GM21723 (cell line): ENCODE measurements around the gene MTM1.
A peak's percentile ranks its signal among the peaks of the same experiment; 100 is the strongest.

ENCODE experiments used
- ATAC-seq: cut with Tn5 transposase; IDR thresholded peaks from one replicate; pipeline ENCODE4 v1.9.1; 2021; ENCODE audit warnings: mild to moderate bottlenecking, moderate library complexity; ENCODE audit not compliant: unreplicated experiment

MTM1 gene

DNA sequence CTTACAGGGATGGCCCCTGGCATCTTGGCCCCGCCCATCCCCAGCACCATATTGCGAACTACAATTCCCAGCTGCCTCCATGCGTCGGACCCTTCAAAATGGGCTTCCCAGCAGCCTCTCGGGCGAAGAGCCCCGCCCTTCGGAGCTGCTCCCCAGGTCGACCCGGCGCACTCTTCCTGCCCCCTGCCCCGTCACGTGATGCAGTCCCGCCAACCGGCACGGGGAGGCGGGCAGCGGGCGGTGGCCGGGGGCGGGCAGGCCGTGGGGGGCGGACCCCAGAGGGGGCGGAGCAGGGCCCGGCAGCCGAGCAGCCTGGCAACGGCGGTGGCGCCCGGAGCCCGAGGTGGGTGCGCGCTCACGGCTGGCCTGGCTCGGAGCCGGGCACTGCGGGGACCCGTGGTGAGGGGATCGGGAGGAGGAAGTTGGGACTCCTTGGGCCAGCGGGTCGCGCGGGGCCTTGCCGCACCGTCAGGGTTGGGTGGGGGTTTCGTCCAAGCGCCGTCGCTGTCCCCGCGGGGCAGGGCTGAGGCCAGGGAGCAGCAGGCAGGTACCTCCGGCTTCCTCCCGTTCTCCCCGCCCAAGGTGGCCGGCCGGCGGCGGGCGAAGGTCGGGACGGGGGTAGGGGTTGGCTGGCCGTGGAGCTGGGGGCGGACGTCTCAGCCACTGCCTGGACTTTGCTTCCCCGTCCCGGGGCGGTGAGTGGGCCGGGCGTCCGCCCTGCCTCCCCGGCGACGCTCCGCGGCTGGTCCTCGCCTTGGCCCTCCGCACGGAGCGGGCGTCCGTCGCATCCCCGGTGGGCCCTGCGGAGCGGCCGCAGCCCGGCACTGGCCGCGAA lies at the start of gene MTM1:
MTM1 (plus strand) TSS at position 302 of the 835 bp plus-strand sequence. CDS start 23,994 bp downstream, outside the sequence.
- ATAC-seq: peak; percentile 93

GRCh38 chrX:150522494-150522893 lies 45.9 kb upstream of the MTM1 start:
- no peak for ATAC-seq

- ATAC-seq: no peak
These were observed 43.1 kb upstream of the MTM1 start for GRCh38 chrX:150525061-150525919.

DNA sequence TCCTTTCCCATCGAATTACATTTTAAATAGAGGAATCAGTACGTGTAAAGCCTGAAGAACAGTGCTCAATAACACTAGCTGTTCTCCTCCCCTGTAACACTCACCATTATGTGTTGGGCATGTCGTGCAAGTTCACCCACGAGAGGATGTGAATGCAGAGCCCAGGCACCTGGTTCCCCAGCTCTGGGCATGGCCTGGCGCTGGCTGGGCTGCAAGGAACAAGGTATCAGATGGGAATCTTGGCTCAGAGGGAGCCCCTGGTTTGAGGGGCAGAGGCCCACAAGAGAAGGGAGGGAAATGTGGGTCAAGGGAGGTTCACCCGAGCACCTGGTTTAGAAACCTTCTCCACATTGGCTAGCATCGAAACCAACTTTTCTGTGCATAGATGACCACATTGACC lies 41.7 kb upstream of the MTM1 start:
- ATAC-seq: no peak

DNA sequence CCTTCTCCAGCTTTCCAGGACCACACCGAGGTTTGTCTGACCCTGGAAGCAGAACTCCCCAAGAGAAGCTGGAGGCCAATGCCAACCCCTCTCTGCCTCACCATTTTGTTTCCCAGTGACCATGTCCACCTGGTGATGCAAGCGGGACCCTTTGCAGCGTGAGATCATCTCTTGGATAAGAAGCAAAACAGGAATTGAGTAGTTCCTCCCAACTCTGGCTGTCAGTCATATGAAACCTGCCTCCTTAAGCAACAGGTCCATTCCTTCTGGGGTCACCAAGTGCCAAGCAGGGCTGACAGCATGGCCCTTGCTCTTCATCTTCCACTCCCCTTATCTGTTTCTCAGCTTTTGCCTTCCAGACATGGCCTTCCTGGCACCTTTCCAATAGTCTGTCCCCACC lies 41.3 kb upstream of the MTM1 start:
- ATAC-seq: no peak

DNA sequence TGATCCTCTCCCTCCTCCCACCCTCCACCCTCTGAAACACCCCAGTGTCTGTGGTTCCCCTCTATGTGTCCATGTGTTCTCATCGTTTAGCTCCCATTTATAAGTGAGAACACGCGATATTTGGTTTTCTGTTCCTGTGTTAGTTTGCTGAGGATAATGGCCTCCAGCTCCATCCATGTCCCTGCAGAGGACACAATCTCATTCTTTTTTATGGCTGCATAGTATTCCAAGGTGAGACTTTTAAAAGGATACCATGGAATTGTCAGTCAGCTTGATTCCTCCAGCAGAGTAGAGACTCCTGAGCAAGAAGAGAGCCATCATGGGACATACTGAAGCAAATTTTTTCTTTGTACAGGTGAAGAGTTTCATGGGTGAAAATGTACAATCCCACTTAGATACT lies 38.8 kb upstream of the MTM1 start:
- ATAC-seq: no peak

DNA sequence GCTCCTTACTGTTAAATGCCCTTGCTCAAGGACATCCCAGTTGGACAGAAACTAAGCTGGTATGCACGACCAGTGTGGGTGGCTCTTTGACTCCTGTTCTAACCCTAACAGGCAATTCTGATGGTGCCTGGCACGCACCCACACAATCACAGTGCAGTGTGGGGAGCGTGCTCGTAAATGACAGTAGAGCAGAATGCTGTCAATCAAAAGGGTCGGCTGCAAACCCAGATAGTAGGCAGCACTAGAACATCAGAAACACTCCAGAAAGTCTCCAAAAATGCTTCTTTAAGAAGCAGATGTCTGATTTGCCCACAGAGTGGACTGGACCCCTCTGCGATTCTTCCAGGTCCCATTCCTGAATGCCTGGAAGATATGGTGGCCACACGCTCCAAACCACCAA lies 37.6 kb upstream of the MTM1 start:
- no peak for ATAC-seq

- no peak for ATAC-seq
These were observed 37.0 kb upstream of the MTM1 start for GRCh38 chrX:150531467-150531866.

GRCh38 chrX:150533863-150534262 lies 34.6 kb upstream of the MTM1 start:
- ATAC-seq: no peak

- ATAC-seq: no peak
These were observed 31.8 kb upstream of the MTM1 start for GRCh38 chrX:150536455-150537116.

DNA sequence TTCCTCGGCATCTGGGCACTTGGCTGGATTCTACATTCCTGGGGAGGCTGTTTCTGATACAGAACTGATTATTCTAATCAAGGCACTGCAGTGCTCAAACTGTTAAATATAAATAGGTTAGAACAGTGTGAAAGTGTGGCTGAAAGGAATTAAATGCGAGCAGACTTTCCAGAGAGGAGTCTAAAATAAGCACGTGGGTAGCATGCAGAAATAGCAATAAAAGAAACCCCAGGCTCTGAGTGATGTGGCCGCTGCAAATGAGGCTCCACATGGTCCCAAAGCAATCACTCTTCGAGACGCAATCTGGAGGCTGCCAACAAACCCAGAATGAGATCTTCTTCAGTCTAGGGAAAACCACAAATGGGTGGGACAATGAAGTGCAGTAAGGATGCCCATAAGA lies 30.6 kb upstream of the MTM1 start:
- no peak for ATAC-seq

GRCh38 chrX:150540965-150541364 lies 27.5 kb upstream of the MTM1 start:
- ATAC-seq: no peak

- peak; percentile 35 for ATAC-seq
These were observed 25.6 kb upstream of the MTM1 start for GRCh38 chrX:150542846-150543229.

DNA sequence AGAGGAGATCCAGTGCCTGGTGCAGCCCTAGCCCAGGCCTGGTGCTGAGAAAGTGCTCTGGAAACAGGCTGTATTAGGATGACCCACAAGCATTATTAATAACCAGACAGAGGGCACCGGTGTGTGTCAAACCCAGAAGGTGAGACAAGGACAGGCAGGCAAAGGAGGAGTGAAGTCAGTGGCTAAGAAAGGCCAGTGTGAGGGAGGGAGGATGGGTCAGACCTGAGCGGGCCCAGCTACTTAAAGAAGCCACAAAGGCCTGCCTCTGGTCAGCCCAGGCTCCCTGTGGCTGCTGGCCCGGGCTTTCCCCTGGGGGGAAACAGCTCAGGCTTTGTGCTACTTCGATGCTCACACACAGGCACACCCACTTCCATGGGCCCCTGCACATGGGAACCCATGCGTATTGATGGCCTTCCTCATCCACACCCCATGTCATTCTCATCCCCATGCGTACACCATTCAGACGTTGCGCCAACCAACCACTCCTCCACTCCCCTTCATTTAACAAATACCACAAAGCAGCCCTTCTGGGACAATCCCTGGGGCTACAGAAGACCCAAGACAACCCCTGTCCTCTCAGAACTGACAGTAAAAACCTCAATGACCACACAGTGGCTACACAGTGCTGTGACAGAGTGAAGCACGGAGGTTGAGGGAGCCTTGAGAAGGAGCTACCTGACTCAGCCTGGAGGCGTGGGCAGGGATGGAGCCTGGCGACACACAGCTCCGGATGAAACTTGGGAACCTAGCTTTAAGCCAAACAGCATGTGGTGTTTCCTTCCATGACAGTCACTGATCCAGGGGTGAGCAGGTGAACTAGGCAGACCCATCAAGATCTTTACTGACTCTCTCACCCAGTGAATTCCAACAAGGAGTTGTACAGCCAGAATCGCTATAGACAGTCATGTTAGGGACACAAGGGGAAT lies 24.9 kb upstream of the MTM1 start:
- ATAC-seq: peak; percentile 50

- ATAC-seq: no peak
These were observed 24.1 kb upstream of the MTM1 start for GRCh38 chrX:150544222-150544787.

DNA sequence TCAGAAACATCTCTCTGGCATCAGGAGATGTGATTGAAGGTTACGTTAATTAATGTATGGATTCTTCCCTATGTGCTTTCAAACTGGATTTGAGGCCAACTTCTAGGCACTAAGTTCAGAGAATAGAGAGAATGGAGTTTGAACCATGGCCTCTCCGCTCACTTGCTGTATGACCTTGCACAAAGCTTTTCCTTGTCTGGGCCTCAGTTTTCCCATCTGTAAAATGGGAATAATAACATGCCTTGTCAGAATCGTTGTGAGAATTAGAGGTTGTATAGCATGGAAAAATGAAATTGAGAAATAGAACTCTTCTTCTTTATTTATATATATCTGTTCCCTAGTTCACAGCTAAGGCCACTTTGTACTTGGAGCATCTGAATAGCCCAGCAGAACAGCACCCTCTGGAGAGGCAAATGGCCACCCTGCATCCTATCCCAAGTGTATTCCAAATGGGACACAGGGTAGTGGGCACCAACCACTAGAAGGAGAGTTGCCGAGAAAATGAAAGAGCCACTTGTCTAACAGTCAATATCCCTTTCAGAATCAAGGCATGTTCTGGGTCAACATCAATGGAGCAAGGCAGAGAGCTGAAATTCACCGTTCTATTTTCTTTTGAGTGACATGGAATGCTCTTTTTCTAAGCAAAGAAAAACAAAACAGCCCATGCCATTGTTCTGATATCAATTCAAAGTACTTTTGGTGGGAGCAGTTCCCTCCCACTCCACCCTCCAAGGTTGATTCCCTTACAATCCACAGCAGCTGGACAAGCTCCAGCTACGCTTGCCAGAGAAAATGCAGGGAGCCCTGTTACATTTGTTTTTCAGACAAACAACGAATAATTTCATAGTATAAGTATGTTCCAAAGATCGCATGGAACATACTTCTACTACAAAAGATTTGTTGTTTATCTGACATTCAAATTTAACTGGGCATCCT lies 23.3 kb upstream of the MTM1 start:
- no peak for ATAC-seq

GRCh38 chrX:150546711-150547153 lies 21.7 kb upstream of the MTM1 start:
- ATAC-seq: no peak

DNA sequence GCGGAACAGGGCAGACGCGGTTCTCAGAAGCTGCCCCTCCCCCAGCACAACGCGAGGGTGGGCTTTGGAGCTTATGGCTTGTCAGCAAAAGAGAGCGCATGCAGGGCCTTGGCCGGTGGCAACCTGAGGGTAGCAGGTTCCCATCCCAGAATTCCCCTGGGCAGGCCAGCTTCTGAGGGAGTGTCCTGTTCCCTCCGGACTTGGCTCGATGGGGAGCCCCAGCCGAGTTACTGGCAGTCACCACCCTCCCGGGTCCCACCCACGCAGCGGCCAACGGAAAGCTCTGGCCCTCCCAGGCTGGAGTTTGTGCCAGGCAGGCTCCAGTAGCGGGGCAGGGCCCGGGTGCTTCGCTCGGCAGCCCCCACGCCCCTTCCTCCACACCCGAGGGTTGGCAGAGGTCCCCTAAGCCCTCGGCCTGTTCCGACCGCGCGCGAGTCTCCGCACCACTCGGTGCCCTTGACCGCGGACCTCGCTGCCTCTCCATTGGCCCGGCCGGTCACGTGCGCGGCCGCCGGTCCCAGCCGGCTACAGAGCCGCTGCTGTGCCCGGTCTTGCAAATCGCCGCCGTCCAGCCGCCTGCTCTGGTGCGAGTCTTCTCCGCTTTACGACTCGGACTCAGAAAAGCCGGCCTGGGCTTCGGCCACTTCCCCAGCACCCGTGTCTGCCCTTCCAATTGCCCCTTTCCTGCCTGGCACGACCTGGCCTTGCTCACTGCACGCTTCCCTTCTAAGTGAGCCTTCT lies 20.9 kb upstream of the MTM1 start:
- peak; percentile 69 for ATAC-seq
